Measurements from ENCODE around the gene XRCC2.
"Not testable (repeated sequence)": the region's sequence is repeated elsewhere in the genome, so short reads cannot be mapped to it uniquely, and the experiment has no call there.

Gene XRCC2

GRCh38 chr7:152637161-152637560, 38.8 kb downstream of the XRCC2 start:
- no peak for TF ChIP-seq CTCF (IDR thresholded peaks at IDR 0.05; ENCODE audit: low read depth, low read length)
- TF ChIP-seq POLR2A (IDR thresholded peaks at IDR 0.05; ENCODE audit: extremely low read depth, insufficient read length): no peak
- TF ChIP-seq MAX (IDR thresholded peaks at IDR 0.05; ENCODE audit: low read depth, low read length): no peak
- no peak for TF ChIP-seq MYC (IDR thresholded peaks at IDR 0.05; ENCODE audit: low read depth, low read length)
- no peak overlapping the region for H3K4me3 ChIP-seq (ENCODE audit: low read depth, low read length)
- no peak for DNase-seq (ENCODE audit: low read depth)

GRCh38 chr7:152636441-152636840, 39.5 kb downstream of the XRCC2 start:
- peak; percentile 39 for DNase-seq (ENCODE audit: low read depth)
- H3K4me3 ChIP-seq (ENCODE audit: low read depth, low read length): no peak overlapping the region
- TF ChIP-seq CTCF (IDR thresholded peaks at IDR 0.05; ENCODE audit: low read depth, low read length) (no peak), POLR2A (IDR thresholded peaks at IDR 0.05; ENCODE audit: extremely low read depth, insufficient read length) (no peak), MYC (IDR thresholded peaks at IDR 0.05; ENCODE audit: low read depth, low read length) (no peak), MAX (IDR thresholded peaks at IDR 0.05; ENCODE audit: low read depth, low read length) (no peak)

GRCh38 chr7:152633504-152633903, 42.4 kb downstream of the XRCC2 start:
- peak; percentile 38 for DNase-seq (ENCODE audit: low read depth)
- H3K4me3 ChIP-seq (ENCODE audit: low read depth, low read length): no peak overlapping the region
- TF ChIP-seq MYC (IDR thresholded peaks at IDR 0.05; ENCODE audit: low read depth, low read length): no peak
- no peak for TF ChIP-seq MAX (IDR thresholded peaks at IDR 0.05; ENCODE audit: low read depth, low read length)
- no peak for TF ChIP-seq POLR2A (IDR thresholded peaks at IDR 0.05; ENCODE audit: extremely low read depth, insufficient read length)
- no peak for TF ChIP-seq CTCF (IDR thresholded peaks at IDR 0.05; ENCODE audit: low read depth, low read length)

- TF ChIP-seq POLR2A (IDR thresholded peaks at IDR 0.05; ENCODE audit: extremely low read depth, insufficient read length) (no peak), MAX (IDR thresholded peaks at IDR 0.05; ENCODE audit: low read depth, low read length) (no peak), MYC (IDR thresholded peaks at IDR 0.05; ENCODE audit: low read depth, low read length) (no peak)
- H3K4me3 ChIP-seq (ENCODE audit: low read depth, low read length): no peak overlapping the region
- no peak for DNase-seq (ENCODE audit: low read depth)
Measured at GRCh38 chr7:152633072-152633471, 42.9 kb downstream of the XRCC2 start.

GRCh38 chr7:152628772-152629171, 47.2 kb downstream of the XRCC2 start:
- not testable (repeated sequence) for DNase-seq (ENCODE audit: low read depth); H3K4me3 ChIP-seq (ENCODE audit: low read depth, low read length)

GRCh38 chr7:152624228-152624627, 51.7 kb downstream of the XRCC2 start:
- TF ChIP-seq POLR2A (IDR thresholded peaks at IDR 0.05; ENCODE audit: extremely low read depth, insufficient read length) (no peak), CTCF (IDR thresholded peaks at IDR 0.05; ENCODE audit: low read depth, low read length) (no peak), MYC (IDR thresholded peaks at IDR 0.05; ENCODE audit: low read depth, low read length) (no peak), MAX (IDR thresholded peaks at IDR 0.05; ENCODE audit: low read depth, low read length) (no peak)
- DNase-seq (ENCODE audit: low read depth): no peak
- H3K4me3 ChIP-seq (ENCODE audit: low read depth, low read length): no peak overlapping the region

GRCh38 chr7:152621426-152621825, 54.5 kb downstream of the XRCC2 start:
- DNase-seq (ENCODE audit: low read depth): no peak
- TF ChIP-seq MYC (IDR thresholded peaks at IDR 0.05; ENCODE audit: low read depth, low read length) (no peak), POLR2A (IDR thresholded peaks at IDR 0.05; ENCODE audit: extremely low read depth, insufficient read length) (no peak), CTCF (IDR thresholded peaks at IDR 0.05; ENCODE audit: low read depth, low read length) (no peak), MAX (IDR thresholded peaks at IDR 0.05; ENCODE audit: low read depth, low read length) (no peak)

More at GRCh38 chr7:152621426-152621825, 54.5 kb downstream of the XRCC2 start:
- H3K4me3 ChIP-seq (ENCODE audit: low read depth, low read length): no peak overlapping the region

Data from NB4 (cell line).